ENCODE measurements around the gene CCNE1. TPM values are rescaled to one million over a fixed set of nuclear protein-coding genes. Genes with fewer than 3 reads are reported as not detected.

The CCNE1 gene
- total RNA-seq, 1 donor from 2014 or later = 6.4 TPM

GRCh38 chr19:29772696-29773095 is 39.1 kb upstream of the CCNE1 start:
- Mint-ChIP-seq H3K36me3 (ENCODE audit: unreplicated experiment) (no peaks in the 10 kb centered on the region), H3K27ac (ENCODE audit: unreplicated experiment) (no peak overlapping the region), H3K4me1 (ENCODE audit: low read depth, unreplicated experiment) (peaks cover 6% of the 10 kb centered on the region), H3K27me3 (ENCODE audit: unreplicated experiment) (peaks cover 3% of the 10 kb centered on the region), H3K4me3 (ENCODE audit: unreplicated experiment) (no peak overlapping the region), H3K9me3 (ENCODE audit: unreplicated experiment) (peaks cover 3% of the 10 kb centered on the region)
- TF ChIP-seq, protein P1, sequence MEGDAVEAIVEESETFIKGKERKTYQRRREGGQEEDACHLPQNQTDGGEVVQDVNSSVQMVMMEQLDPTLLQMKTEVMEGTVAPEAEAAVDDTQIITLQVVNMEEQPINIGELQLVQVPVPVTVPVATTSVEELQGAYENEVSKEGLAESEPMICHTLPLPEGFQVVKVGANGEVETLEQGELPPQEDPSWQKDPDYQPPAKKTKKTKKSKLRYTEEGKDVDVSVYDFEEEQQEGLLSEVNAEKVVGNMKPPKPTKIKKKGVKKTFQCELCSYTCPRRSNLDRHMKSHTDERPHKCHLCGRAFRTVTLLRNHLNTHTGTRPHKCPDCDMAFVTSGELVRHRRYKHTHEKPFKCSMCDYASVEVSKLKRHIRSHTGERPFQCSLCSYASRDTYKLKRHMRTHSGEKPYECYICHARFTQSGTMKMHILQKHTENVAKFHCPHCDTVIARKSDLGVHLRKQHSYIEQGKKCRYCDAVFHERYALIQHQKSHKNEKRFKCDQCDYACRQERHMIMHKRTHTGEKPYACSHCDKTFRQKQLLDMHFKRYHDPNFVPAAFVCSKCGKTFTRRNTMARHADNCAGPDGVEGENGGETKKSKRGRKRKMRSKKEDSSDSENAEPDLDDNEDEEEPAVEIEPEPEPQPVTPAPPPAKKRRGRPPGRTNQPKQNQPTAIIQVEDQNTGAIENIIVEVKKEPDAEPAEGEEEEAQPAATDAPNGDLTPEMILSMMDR (IDR thresholded peaks at IDR 0.05; ENCODE audit: partially characterized antibody, unreplicated experiment) = no peak
- no peak for DNase-seq

- DNase-seq = no peak
- H3K9me3 Mint-ChIP-seq (ENCODE audit: unreplicated experiment) = peaks cover 3% of the 10 kb centered on the region
- TF ChIP-seq, protein P1 (IDR thresholded peaks at IDR 0.05; ENCODE audit: partially characterized antibody, unreplicated experiment) = no peak
- no peak overlapping the region for H3K27ac Mint-ChIP-seq (ENCODE audit: unreplicated experiment)
- peaks cover 6% of the 10 kb centered on the region for H3K4me1 Mint-ChIP-seq (ENCODE audit: low read depth, unreplicated experiment)
- peaks cover 3% of the 10 kb centered on the region for H3K27me3 Mint-ChIP-seq (ENCODE audit: unreplicated experiment)
- H3K36me3 Mint-ChIP-seq (ENCODE audit: unreplicated experiment) = no peaks in the 10 kb centered on the region
- no peak overlapping the region for H3K4me3 Mint-ChIP-seq (ENCODE audit: unreplicated experiment)
Observed at GRCh38 chr19:29773141-29773540, 38.6 kb upstream of the CCNE1 start.

DNA sequence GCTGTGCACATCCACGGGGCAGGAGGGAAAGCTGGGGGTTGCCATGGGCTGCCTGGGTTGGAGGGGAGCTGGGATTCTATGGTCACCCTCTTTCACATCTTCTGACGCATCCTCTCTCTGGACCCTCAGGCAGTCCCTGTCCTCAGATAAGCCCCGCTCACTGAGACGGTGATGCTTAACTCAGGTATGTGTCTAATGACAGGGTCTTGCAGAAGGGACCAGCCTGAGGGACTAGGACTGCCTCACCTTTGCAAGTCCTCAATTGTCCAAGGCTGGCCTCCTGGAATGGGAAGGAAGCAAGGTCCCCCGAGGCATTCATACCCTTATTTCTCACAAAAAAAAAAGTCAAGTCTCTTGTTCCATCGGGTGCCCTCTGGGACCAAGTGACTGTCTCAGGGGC is 37.7 kb upstream of the CCNE1 start:
- H3K36me3 Mint-ChIP-seq (ENCODE audit: unreplicated experiment) = no peaks in the 10 kb centered on the region
- H3K9me3 Mint-ChIP-seq (ENCODE audit: unreplicated experiment) = peaks cover 3% of the 10 kb centered on the region
- peaks cover 3% of the 10 kb centered on the region for H3K27me3 Mint-ChIP-seq (ENCODE audit: unreplicated experiment)
- peaks cover 6% of the 10 kb centered on the region for H3K4me1 Mint-ChIP-seq (ENCODE audit: low read depth, unreplicated experiment)
- no peak overlapping the region for H3K27ac Mint-ChIP-seq (ENCODE audit: unreplicated experiment)
- TF ChIP-seq, protein P1 (IDR thresholded peaks at IDR 0.05; ENCODE audit: partially characterized antibody, unreplicated experiment) = no peak
- DNase-seq = no peak
- H3K4me3 Mint-ChIP-seq (ENCODE audit: unreplicated experiment) = no peak overlapping the region

- TF ChIP-seq, protein P1 (IDR thresholded peaks at IDR 0.05; ENCODE audit: partially characterized antibody, unreplicated experiment) = no peak
- Mint-ChIP-seq H3K4me3 (ENCODE audit: unreplicated experiment) (no peak overlapping the region), H3K36me3 (ENCODE audit: unreplicated experiment) (no peaks in the 10 kb centered on the region), H3K27ac (ENCODE audit: unreplicated experiment) (no peak overlapping the region), H3K27me3 (ENCODE audit: unreplicated experiment) (peaks cover 7% of the 10 kb centered on the region), H3K9me3 (ENCODE audit: unreplicated experiment) (no peaks in the 10 kb centered on the region), H3K4me1 (ENCODE audit: low read depth, unreplicated experiment) (peaks cover 4% of the 10 kb centered on the region)
- DNase-seq = no peak
Observed at GRCh38 chr19:29777781-29778309, 33.9 kb upstream of the CCNE1 start.

DNA sequence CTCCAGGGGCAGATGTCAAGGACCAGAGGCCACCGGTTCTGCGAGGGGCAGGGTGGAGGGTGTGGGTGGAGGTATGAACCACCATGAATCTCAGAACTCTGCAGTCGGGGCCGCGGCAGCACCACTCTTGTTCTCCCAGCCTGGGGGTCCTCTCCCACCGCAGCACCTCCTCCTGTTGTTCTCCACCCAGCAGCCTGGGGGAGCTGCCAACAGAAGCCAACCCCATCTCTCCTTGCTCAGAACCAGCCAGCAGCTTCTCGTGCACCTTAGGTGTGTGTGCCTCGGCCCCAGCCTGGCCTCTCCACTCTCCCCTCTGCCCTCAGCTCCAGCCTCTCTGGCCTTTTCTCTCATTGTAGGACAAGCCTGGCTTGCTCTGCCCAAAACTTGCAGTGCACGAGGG is 31.9 kb upstream of the CCNE1 start:
- no peak overlapping the region for H3K4me3 Mint-ChIP-seq (ENCODE audit: unreplicated experiment)
- H3K27ac Mint-ChIP-seq (ENCODE audit: unreplicated experiment) = no peak overlapping the region
- TF ChIP-seq, protein P1 (IDR thresholded peaks at IDR 0.05; ENCODE audit: partially characterized antibody, unreplicated experiment) = no peak
- no peaks in the 10 kb centered on the region for H3K36me3 Mint-ChIP-seq (ENCODE audit: unreplicated experiment)
- H3K4me1 Mint-ChIP-seq (ENCODE audit: low read depth, unreplicated experiment) = peaks cover 4% of the 10 kb centered on the region
- H3K9me3 Mint-ChIP-seq (ENCODE audit: unreplicated experiment) = no peaks in the 10 kb centered on the region
- DNase-seq = no peak
- H3K27me3 Mint-ChIP-seq (ENCODE audit: unreplicated experiment) = peaks cover 5% of the 10 kb centered on the region

All from glutamatergic neuron (in vitro differentiated cells).